H9 (cell line): ENCODE measurements around the gene ZNF180. TPM values are rescaled to one million over a fixed set of nuclear protein-coding genes. Genes with fewer than 3 reads are reported as not detected.

Experiments
- DNase-seq: peaks from one replicate; pipeline ENCODE4 v3.0.0-alpha.2; 2017
- H2AFZ ChIP-seq: one replicate; pipeline ENCODE4 v1.6.1; 2013; ENCODE audit warnings: mild to moderate bottlenecking, low read length, control low read depth, moderate library complexity
- H2AK5ac ChIP-seq: 2 replicates; pipeline ENCODE4 v1.6.1; 2013; ENCODE audit warnings: low read length, control low read depth, mixed read lengths; ENCODE audit not compliant: insufficient read length
- H2BK120ac ChIP-seq: one replicate; pipeline ENCODE4 v1.6.1; 2013; ENCODE audit warnings: low read depth, mild to moderate bottlenecking, low read length, control low read depth, inconsistent platforms; ENCODE audit not compliant: poor library complexity, severe bottlenecking
- H2BK12ac ChIP-seq: 2 replicates; pipeline ENCODE4 v1.6.1; 2013; ENCODE audit warnings: low read length, control low read depth, mixed read lengths, low read depth; ENCODE audit not compliant: insufficient read length
- H2BK15ac ChIP-seq: 2 replicates; pipeline ENCODE4 v1.6.1; 2013; ENCODE audit warnings: low read depth, low read length, control low read depth
- H2BK20ac ChIP-seq: one replicate; pipeline ENCODE4 v1.6.1; 2013; ENCODE audit warnings: low read depth, mild to moderate bottlenecking, low read length, control low read depth, inconsistent platforms; ENCODE audit not compliant: poor library complexity, severe bottlenecking
- H2BK5ac ChIP-seq: 2 replicates; pipeline ENCODE4 v1.6.1; 2013; ENCODE audit warnings: low read length, control low read depth, mixed read lengths; ENCODE audit not compliant: insufficient read length
- H3K14ac ChIP-seq: 2 replicates; pipeline ENCODE4 v1.6.1; 2013; ENCODE audit warnings: low read length, control low read depth; ENCODE audit not compliant: insufficient read depth
- H3K18ac ChIP-seq: 2 replicates; pipeline ENCODE4 v1.6.1; 2013; ENCODE audit warnings: low read depth, mild to moderate bottlenecking, mixed read lengths, low read length, control low read depth; ENCODE audit not compliant: insufficient read length
- H3K23ac ChIP-seq: 2 replicates; pipeline ENCODE4 v1.6.1; 2013; ENCODE audit warnings: low read length, control low read depth, mixed read lengths, low read depth; ENCODE audit not compliant: insufficient read length
- H3K23me2 ChIP-seq: 2 replicates; pipeline ENCODE4 v1.6.1; 2013; ENCODE audit warnings: low read depth, mild to moderate bottlenecking, mixed read lengths, low read length, control low read depth; ENCODE audit not compliant: insufficient read length, poor library complexity, severe bottlenecking
- H3K27ac ChIP-seq: 2 replicates; pipeline ENCODE4 v1.5.1; 2013; ENCODE audit warnings: low read length, control low read depth, mixed read lengths, low read depth; ENCODE audit not compliant: insufficient read length
- H3K27me3 ChIP-seq: 2 replicates; pipeline ENCODE4 v1.6.1; 2013; ENCODE audit warnings: low read length, control low read depth, inconsistent platforms; ENCODE audit not compliant: insufficient read depth
- H3K4ac ChIP-seq: 2 replicates; pipeline ENCODE4 v1.6.1; 2013; ENCODE audit warnings: low read depth, mild to moderate bottlenecking, control low read depth, inconsistent platforms, low read length, moderate library complexity
- H3K4me1 ChIP-seq: 2 replicates; pipeline ENCODE4 v1.6.1; 2013; ENCODE audit warnings: low read length, control low read depth, inconsistent platforms; ENCODE audit not compliant: insufficient read depth
- H3K4me2 ChIP-seq: 2 replicates; pipeline ENCODE4 v1.6.1; 2013; ENCODE audit warnings: low read length, control low read depth, mixed read lengths; ENCODE audit not compliant: insufficient read length, insufficient read depth
- H3K56ac ChIP-seq: 2 replicates; pipeline ENCODE4 v1.6.1; 2013; ENCODE audit warnings: low read depth, mild to moderate bottlenecking, mixed read lengths, low read length, control low read depth; ENCODE audit not compliant: insufficient read length
- H3K79me1 ChIP-seq: 2 replicates; pipeline ENCODE4 v1.6.1; 2013; ENCODE audit warnings: low read depth, mild to moderate bottlenecking, moderate library complexity, low read length, control low read depth, inconsistent platforms; ENCODE audit not compliant: insufficient read depth, poor library complexity, severe bottlenecking
- H3K79me2 ChIP-seq: 2 replicates; pipeline ENCODE4 v1.6.1; 2013; ENCODE audit warnings: low read length, control low read depth, inconsistent platforms; ENCODE audit not compliant: insufficient read depth
- H3K9ac ChIP-seq: 2 replicates; pipeline ENCODE4 v1.6.1; 2013; ENCODE audit warnings: low read length, control low read depth, mixed read lengths; ENCODE audit not compliant: insufficient read length; ENCODE audit errors: extremely low read depth
- H3K9me3 ChIP-seq: one replicate; pipeline ENCODE4 v1.6.1; 2013; ENCODE audit warnings: low read depth, low read length, inconsistent platforms; ENCODE audit not compliant: control insufficient read depth
- H3T11ph ChIP-seq: one replicate; pipeline ENCODE4 v1.6.1; 2013; ENCODE audit warnings: mild to moderate bottlenecking, low read length, control low read depth, inconsistent platforms
- H4K20me1 ChIP-seq: one replicate; pipeline ENCODE4 v1.6.1; 2013; ENCODE audit not compliant: control insufficient read depth, insufficient read length, insufficient read depth
- H4K5ac ChIP-seq: 2 replicates; pipeline ENCODE4 v1.6.1; 2013; ENCODE audit warnings: low read depth, mild to moderate bottlenecking, mixed read lengths, low read length, control low read depth; ENCODE audit not compliant: insufficient read length
- H4K8ac ChIP-seq: replicated peaks from 2 replicates; pipeline ENCODE4 v1.6.1; 2013; ENCODE audit warnings: low read length, control low read depth, mixed read lengths, low read depth; ENCODE audit not compliant: insufficient read length
- H4K91ac ChIP-seq: 2 replicates; pipeline ENCODE4 v1.6.1; 2013; ENCODE audit warnings: low read depth, mild to moderate bottlenecking, moderate library complexity, mixed read lengths, low read length, control low read depth; ENCODE audit not compliant: insufficient read length
- H3K27ac Mint-ChIP-seq, 3 experiments: 2 replicates in 2 of 3; 3 replicates in 1 of 3; pipeline ENCODE4 v1.8.0; 2020 to 2021; ENCODE audit warnings: mixed read lengths in 3 of 3, mild to moderate bottlenecking in 1 of 3, moderate library complexity in 1 of 3
- H3K27me3 Mint-ChIP-seq: 2 replicates; pipeline ENCODE4 v1.8.0; 2021; ENCODE audit warnings: low read depth, mild to moderate bottlenecking, moderate library complexity, mixed read lengths
- H3K36me3 Mint-ChIP-seq, 3 experiments: 2 replicates in 2 of 3; 3 replicates in 1 of 3; pipeline ENCODE4 v1.8.0; 2020 to 2021; ENCODE audit warnings: low read depth in 3 of 3, mixed read lengths in 3 of 3; ENCODE audit not compliant: insufficient read depth in 1 of 3
- H3K4me1 Mint-ChIP-seq, 2 experiments: 2 replicates each; pipeline ENCODE4 v1.8.0; 2020; ENCODE audit warnings: mixed read lengths in 2 of 2
- H3K4me3 Mint-ChIP-seq, 2 experiments: 2 replicates in 1 of 2; 3 replicates in 1 of 2; pipeline ENCODE4 v1.8.0; 2020 to 2021; ENCODE audit warnings: mild to moderate bottlenecking in 2 of 2, mixed read lengths in 2 of 2, moderate library complexity in 1 of 2
- H3K9me3 Mint-ChIP-seq, 2 experiments: 2 replicates in 1 of 2; 3 replicates in 1 of 2; pipeline ENCODE4 v1.8.0; 2020; ENCODE audit warnings: mild to moderate bottlenecking in 2 of 2, mixed read lengths in 2 of 2, moderate library complexity in 1 of 2
- WGBS: extraction: QIAGEN DNeasy Blood & Tissue Kit; methylation state at CpG from one replicate; pipeline ENCODE4 v1.1.7; 2013; ENCODE audit warnings: missing lambda C conversion rate, low lambda C conversion rate, mixed read lengths; ENCODE audit not compliant: insufficient read length; ENCODE audit errors: extremely low coverage; 5-methylcytosine and 5-hydroxymethylcytosine counted together
- total RNA-seq: library from RNA; stranded (reverse); gene quantifications from 2 replicates; pipeline ENCODE4 v1.2.1, GENCODE V29; 2021
- TF ChIP-seq, protein P1 (sequence below): fragments of 200-600 bp; sonication (generic); conservative IDR thresholded peaks from 3 replicates; pipeline ENCODE4 v1.8.0; 2021; ENCODE audit warnings: antibody characterized with exemption, mild to moderate bottlenecking

ZNF180 gene
- total RNA-seq, 1 experiment from 2014 or later: 13.6 TPM

DNA sequence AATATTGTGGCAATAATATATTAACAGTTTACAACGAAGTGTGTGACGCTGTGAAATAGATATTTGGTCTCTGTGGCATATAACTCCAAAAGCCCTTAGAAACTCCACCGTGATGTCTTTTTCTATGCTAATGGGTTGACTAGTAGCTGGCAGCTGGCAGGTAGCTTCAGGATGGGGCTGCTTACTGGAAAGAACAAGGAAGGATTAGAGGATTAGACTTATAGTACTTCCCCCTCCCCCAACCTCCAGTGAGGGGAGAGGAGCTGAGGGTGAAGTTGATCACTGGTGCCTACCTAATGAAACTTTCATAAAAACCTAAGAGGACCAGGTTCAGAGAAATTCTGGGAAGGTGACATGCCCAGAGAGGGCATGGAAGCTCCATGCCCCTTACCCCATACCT lies 61.9 kb downstream of the ZNF180 start:
- Histone ChIP-seq H2BK12ac (no peak overlapping the region), H4K8ac (no peak overlapping the region), H3K79me2 (no peaks in the 10 kb centered on the region), H3K4me2 (no peak overlapping the region), H3T11ph (no peak overlapping the region), H3K9me3 (peaks cover 9% of the 10 kb centered on the region), H3K14ac (no peak overlapping the region), H4K91ac (no peak overlapping the region), H3K27me3 (no peaks in the 10 kb centered on the region), H3K18ac (no peak overlapping the region), H2AK5ac (no peak overlapping the region), H2BK120ac (no peak overlapping the region), H3K23me2 (no peaks in the 10 kb centered on the region), H3K4me1 (no peaks in the 10 kb centered on the region), H4K20me1 (no peaks in the 10 kb centered on the region), H3K79me1 (no peaks in the 10 kb centered on the region), H4K5ac (no peak overlapping the region), H3K23ac (no peak overlapping the region), H2BK5ac (no peak overlapping the region), H3K9ac (no peak overlapping the region), H2BK15ac (no peak overlapping the region), H3K56ac (no peak overlapping the region), H2BK20ac (no peak overlapping the region), H2AFZ (no peak overlapping the region), H3K27ac (no peak overlapping the region), H3K4ac (no peak overlapping the region)
- Mint-ChIP-seq H3K4me1 (no peaks in the 10 kb centered on the region), H3K27ac (no peak overlapping the region), H3K36me3 (peaks cover under 1 to 55% (median 39%) of the 10 kb centered on the region in 3 experiments; a peak in 6 of 7 replicates), H3K9me3 (peaks cover 67 to 86% of the 10 kb centered on the region in 2 experiments), H3K4me3 (no peak overlapping the region), H3K27me3 (no peaks in the 10 kb centered on the region; the same call in 1 of the 2 replicates)
- DNase-seq: no peak
- TF ChIP-seq, protein P1, sequence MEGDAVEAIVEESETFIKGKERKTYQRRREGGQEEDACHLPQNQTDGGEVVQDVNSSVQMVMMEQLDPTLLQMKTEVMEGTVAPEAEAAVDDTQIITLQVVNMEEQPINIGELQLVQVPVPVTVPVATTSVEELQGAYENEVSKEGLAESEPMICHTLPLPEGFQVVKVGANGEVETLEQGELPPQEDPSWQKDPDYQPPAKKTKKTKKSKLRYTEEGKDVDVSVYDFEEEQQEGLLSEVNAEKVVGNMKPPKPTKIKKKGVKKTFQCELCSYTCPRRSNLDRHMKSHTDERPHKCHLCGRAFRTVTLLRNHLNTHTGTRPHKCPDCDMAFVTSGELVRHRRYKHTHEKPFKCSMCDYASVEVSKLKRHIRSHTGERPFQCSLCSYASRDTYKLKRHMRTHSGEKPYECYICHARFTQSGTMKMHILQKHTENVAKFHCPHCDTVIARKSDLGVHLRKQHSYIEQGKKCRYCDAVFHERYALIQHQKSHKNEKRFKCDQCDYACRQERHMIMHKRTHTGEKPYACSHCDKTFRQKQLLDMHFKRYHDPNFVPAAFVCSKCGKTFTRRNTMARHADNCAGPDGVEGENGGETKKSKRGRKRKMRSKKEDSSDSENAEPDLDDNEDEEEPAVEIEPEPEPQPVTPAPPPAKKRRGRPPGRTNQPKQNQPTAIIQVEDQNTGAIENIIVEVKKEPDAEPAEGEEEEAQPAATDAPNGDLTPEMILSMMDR: no peak
- no CpG with 5 or more reads among the region's 3 CpGs for WGBS
